GM12878 (cell line): ENCODE measurements around the gene CYB5D1. TPM values are rescaled to one million over a fixed set of nuclear protein-coding genes. Genes with fewer than 3 reads are reported as not detected.

ENCODE experiments used
- ATAC-seq: fragments of 200-7000 bp; cut with Tn5 transposase; 3 replicates; pipeline ENCODE4 v1.9.1; 2020; ENCODE audit warnings: mild to moderate bottlenecking, moderate library complexity
- BruUV-seq: library from RNA; stranded (reverse); fragments of 400-500 nt; replicated peaks from 2 replicates; lab custom pipeline; 2021; lab: Mats Ljungman, UMichigan
- CTCF ChIA-PET: fragments of 300-600 bp; sonication (Branson Sonifier 250); formaldehyde crosslinking; extraction: SDS; loops from one replicate; lab custom pipeline; 2021; ENCODE audit warnings: inconsistent platforms; lab: Yijun Ruan, JAX
- POLR2A ChIA-PET: fragments of 350-600 bp; formaldehyde crosslinking; extraction: SDS; loops from one replicate; lab custom pipeline; 2021; ENCODE audit warnings: inconsistent platforms; lab: Charles Lee
- RAD21 ChIA-PET: fragments of 300-600 bp; sonication (Branson Sonifier 250); formaldehyde crosslinking; loops from one replicate; lab custom pipeline; 2023; ENCODE audit warnings: antibody characterized with exemption; ENCODE audit not compliant: unreplicated experiment; lab: Charles Lee
- SMC1A ChIA-PET: fragments of 300-600 bp; sonication (Branson Sonifier 250); formaldehyde crosslinking; loops from one replicate; lab custom pipeline; 2023; ENCODE audit not compliant: unreplicated experiment, uncharacterized antibody; lab: Charles Lee
- DNase-seq: peaks from one replicate; pipeline ENCODE4 v3.0.0-alpha.2; 2011; ENCODE audit warnings: low read depth, low spot score
- FAIRE-seq: peaks from 3 replicates; lab custom pipeline; 2011; peaks lifted over from hg19 to GRCh38; lab: Jason Lieb, UNC
- H2AFZ ChIP-seq: 2 replicates; pipeline ENCODE4 v1.6.0; 2011; ENCODE audit warnings: low read depth, low read length, control low read depth; ENCODE audit not compliant: control insufficient read depth
- H3K27ac ChIP-seq: 2 replicates; pipeline ENCODE4 v1.5.1; 2011; ENCODE audit warnings: control low read depth; ENCODE audit not compliant: control insufficient read depth, insufficient read depth
- H3K27me3 ChIP-seq, 2 experiments: replicated peaks in 1 of 2; 2 replicates each; pipeline versions ENCODE4 v1.6.0 to v1.6.1; 2011; ENCODE audit warnings: low read length in 1 of 2; ENCODE audit not compliant: control insufficient read depth in 2 of 2, insufficient read depth in 2 of 2
- H3K36me3 ChIP-seq, 2 experiments: 2 replicates each; pipeline ENCODE4 v1.5.1; 2011; ENCODE audit warnings: low read length in 1 of 2; ENCODE audit not compliant: control insufficient read depth in 2 of 2, insufficient read depth in 2 of 2
- H3K4me1 ChIP-seq: 2 replicates; pipeline ENCODE4 v1.6.1; 2011; ENCODE audit warnings: mild to moderate bottlenecking, low read length, moderate library complexity, mixed read lengths; ENCODE audit not compliant: control insufficient read depth, insufficient read depth
- H3K4me2 ChIP-seq: 2 replicates; pipeline ENCODE4 v1.6.0; 2011; ENCODE audit warnings: control low read depth; ENCODE audit not compliant: control insufficient read depth, insufficient read depth
- H3K4me3 ChIP-seq: fragments of 200-600 bp; sonication (generic); 2 replicates; pipeline ENCODE4 v1.5.1; 2016
- H3K79me2 ChIP-seq: 2 replicates; pipeline ENCODE4 v1.6.0; 2011; ENCODE audit warnings: low read length; ENCODE audit not compliant: control insufficient read depth, insufficient read depth
- H3K9ac ChIP-seq: 2 replicates; pipeline ENCODE4 v1.8.0; 2011; ENCODE audit warnings: low read length, control low read depth, mixed read lengths; ENCODE audit not compliant: control insufficient read depth, insufficient read depth
- H3K9me3 ChIP-seq: replicated peaks from 3 replicates; pipeline ENCODE4 v1.5.1; 2011; ENCODE audit warnings: mild to moderate bottlenecking, low read length; ENCODE audit not compliant: control insufficient read depth, insufficient read depth
- H4K20me1 ChIP-seq: 2 replicates; pipeline ENCODE4 v1.6.0; 2011; ENCODE audit not compliant: control insufficient read depth, insufficient read depth
- FOXM1 ChIP-seq: IDR thresholded peaks from 2 replicates; pipeline ENCODE4 v1.6.1; 2012; ENCODE audit warnings: low read depth, mild to moderate bottlenecking, inconsistent platforms, low read length, moderate library complexity
- HCFC1 ChIP-seq: fragments of 150-350 bp; IDR thresholded peaks from 2 replicates; pipeline ENCODE4 v1.6.1; 2014; ENCODE audit warnings: low read length
- LARP7 ChIP-seq: fragments of 450-650 bp; IDR thresholded peaks from 2 replicates; pipeline ENCODE4 v1.6.1; 2017; ENCODE audit warnings: mild to moderate bottlenecking
- SMAD5 ChIP-seq: IDR thresholded peaks from 2 replicates; pipeline ENCODE4 v1.6.1; 2016; ENCODE audit warnings: antibody characterized with exemption, low read depth
- SP1 ChIP-seq: IDR thresholded peaks from one replicate; pipeline ENCODE4 v1.6.1; 2011; ENCODE audit warnings: low read depth, low read length
- TARDBP ChIP-seq: IDR thresholded peaks from 2 replicates; pipeline ENCODE4 v1.6.1; 2016; ENCODE audit warnings: borderline replicate concordance
- ZNF24 ChIP-seq: fragments of 450-650 bp; IDR thresholded peaks from 2 replicates; pipeline ENCODE4 v1.6.1; 2017; ENCODE audit warnings: antibody characterized with exemption, mild to moderate bottlenecking
- whole genome bisulfite sequencing: methylation state at CpG from one replicate; pipeline ENCODE4 v1.1.6; 2016; ENCODE audit warnings: low lambda C conversion rate; ENCODE audit not compliant: insufficient replicate concordance, insufficient coverage; ENCODE audit errors: missing lambda C conversion rate; 5-methylcytosine and 5-hydroxymethylcytosine counted together
- in situ Hi-C: fragments of 300-500 bp; cut with MboI; formaldehyde crosslinking; loops from 9 replicates; pipeline ENCODE4 v1.14.3; 2018; ENCODE audit warnings: mixed read lengths
- intact Hi-C: fragments of 100-400 bp; cut with micrococcal nuclease; formaldehyde crosslinking; loops from one replicate; pipeline ENCODE4 v1.14.2; 2022; ENCODE audit not compliant: unreplicated experiment
- polyA plus RNA-seq, 11 experiments: library from polyadenylated mRNA; depleted of rRNA in 4 of 11; unstranded in 6 of 11; stranded (reverse) in 5 of 11; fragments of >200 nt; fragmentation: Nextera tagmentation in 4 of 11; fragmentation: Illumina TruSeq in 1 of 11; extraction: Ambion mirVana in 4 of 11; extraction: Trizol in 1 of 11; gene quantifications; 1 replicate in 1 of 11; 2 replicates in 10 of 11; pipeline versions ENCODE4 v1.2.1 to v1.2.3, GENCODE V29; 2011 to 2016; ENCODE audit warnings: inconsistent platforms in 2 of 11, missing spikeins in 2 of 11, low read depth in 1 of 11
- total RNA-seq, 4 experiments: library from RNA; depleted of rRNA in 3 of 4; stranded (reverse); fragments of >200 nt in 3 of 4; fragmentation: Illumina TruSeq in 1 of 4; extraction: Trizol in 1 of 4; gene quantifications; 2 replicates each; pipeline versions ENCODE4 v1.2.1 to v1.2.3, GENCODE V29; 2013 to 2021
- TF ChIP-seq, protein P1 (sequence below): fragments of 450-650 bp; IDR thresholded peaks from 2 replicates; pipeline ENCODE4 v1.6.1; 2017; ENCODE audit warnings: low read depth, mild to moderate bottlenecking, moderate library complexity
- TF ChIP-seq, protein P2 (sequence below): IDR thresholded peaks from 2 replicates; pipeline ENCODE4 v1.6.1; 2012; ENCODE audit warnings: low read length, inconsistent platforms
- TF ChIP-seq, protein P3 (sequence below), 3 experiments: IDR thresholded peaks in 2 of 3; conservative IDR thresholded peaks in 1 of 3; 2 replicates each; pipeline ENCODE4 v1.5.1; 2011; ENCODE audit warnings: low read depth in 3 of 3, low read length in 3 of 3, mild to moderate bottlenecking in 3 of 3, control low read depth in 2 of 3, moderate library complexity in 2 of 3, inconsistent platforms in 1 of 3, mixed read lengths in 1 of 3; ENCODE audit not compliant: control insufficient read depth in 2 of 3, insufficient read depth in 1 of 3; ENCODE audit errors: extremely low read depth in 1 of 3

Gene CYB5D1
- total and polyA plus RNA-seq, 10 of the 15 experiments (the other 5 are each of a cell fraction or from before 2014, with no cell fraction given) = 1.6 to 8.7 (median 6.4) TPM

DNA sequence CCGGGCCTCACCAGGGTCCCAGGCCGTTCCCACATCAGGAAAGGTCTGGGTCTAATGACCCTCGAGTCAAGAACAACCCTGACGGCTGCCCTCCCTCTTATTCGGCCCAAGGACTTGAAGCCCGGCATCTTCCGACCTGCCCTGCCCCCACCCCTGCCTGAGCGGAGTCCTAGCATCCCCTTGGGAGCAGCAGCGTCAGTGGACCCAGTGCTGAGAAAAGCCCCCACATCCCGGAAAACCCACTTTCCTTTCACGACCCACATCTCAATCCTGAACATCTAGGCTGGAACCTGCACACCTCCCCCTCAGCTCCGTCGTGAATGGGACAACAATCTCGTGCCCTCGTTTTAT is 2.2 kb upstream of the CYB5D1 start:
- intact Hi-C loops (loop anchor here (2.0 to 5.0 kb wide), 4 partner anchors 13 to 201 kb away; partner anchors contain the start of genes TP53 and WRAP53), in situ Hi-C loops (no loop called here)
- ChIA-PET RAD21 (interaction anchor here (0.6 to 3.1 kb wide), 3 partner anchors 12 to 134 kb away, joined by 3 to 44 read pairs (median 16); partner anchors contain the start of gene KDM6B), POLR2A (interaction anchor here (0.5 to 1.9 kb wide), 3 partner anchors 11 to 82 kb away, joined by 3 to 6 read pairs (median 3); no protein-coding TSS in a partner anchor), SMC1A (interaction anchor here (0.6 to 0.8 kb wide), 2 partner anchors 11 to 16 kb away, joined by 3 read pairs; no protein-coding TSS in a partner anchor), CTCF (interaction anchor here (1.0 to 2.6 kb wide), 6 partner anchors 16 to 202 kb away, joined by 4 to 28 read pairs (median 16); no protein-coding TSS in a partner anchor)
- TF ChIP-seq LARP7 (no peak), HCFC1 (no peak), SMAD5 (no peak), FOXM1 (no peak), TARDBP (no peak), SP1 (no peak), ZNF24 (no peak)
- TF ChIP-seq, protein P1, sequence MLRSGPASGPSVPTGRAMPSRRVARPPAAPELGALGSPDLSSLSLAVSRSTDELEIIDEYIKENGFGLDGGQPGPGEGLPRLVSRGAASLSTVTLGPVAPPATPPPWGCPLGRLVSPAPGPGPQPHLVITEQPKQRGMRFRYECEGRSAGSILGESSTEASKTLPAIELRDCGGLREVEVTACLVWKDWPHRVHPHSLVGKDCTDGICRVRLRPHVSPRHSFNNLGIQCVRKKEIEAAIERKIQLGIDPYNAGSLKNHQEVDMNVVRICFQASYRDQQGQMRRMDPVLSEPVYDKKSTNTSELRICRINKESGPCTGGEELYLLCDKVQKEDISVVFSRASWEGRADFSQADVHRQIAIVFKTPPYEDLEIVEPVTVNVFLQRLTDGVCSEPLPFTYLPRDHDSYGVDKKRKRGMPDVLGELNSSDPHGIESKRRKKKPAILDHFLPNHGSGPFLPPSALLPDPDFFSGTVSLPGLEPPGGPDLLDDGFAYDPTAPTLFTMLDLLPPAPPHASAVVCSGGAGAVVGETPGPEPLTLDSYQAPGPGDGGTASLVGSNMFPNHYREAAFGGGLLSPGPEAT = no peak
- TF ChIP-seq, protein P2, sequence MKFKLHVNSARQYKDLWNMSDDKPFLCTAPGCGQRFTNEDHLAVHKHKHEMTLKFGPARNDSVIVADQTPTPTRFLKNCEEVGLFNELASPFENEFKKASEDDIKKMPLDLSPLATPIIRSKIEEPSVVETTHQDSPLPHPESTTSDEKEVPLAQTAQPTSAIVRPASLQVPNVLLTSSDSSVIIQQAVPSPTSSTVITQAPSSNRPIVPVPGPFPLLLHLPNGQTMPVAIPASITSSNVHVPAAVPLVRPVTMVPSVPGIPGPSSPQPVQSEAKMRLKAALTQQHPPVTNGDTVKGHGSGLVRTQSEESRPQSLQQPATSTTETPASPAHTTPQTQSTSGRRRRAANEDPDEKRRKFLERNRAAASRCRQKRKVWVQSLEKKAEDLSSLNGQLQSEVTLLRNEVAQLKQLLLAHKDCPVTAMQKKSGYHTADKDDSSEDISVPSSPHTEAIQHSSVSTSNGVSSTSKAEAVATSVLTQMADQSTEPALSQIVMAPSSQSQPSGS = no peak
- TF ChIP-seq, protein P3, sequence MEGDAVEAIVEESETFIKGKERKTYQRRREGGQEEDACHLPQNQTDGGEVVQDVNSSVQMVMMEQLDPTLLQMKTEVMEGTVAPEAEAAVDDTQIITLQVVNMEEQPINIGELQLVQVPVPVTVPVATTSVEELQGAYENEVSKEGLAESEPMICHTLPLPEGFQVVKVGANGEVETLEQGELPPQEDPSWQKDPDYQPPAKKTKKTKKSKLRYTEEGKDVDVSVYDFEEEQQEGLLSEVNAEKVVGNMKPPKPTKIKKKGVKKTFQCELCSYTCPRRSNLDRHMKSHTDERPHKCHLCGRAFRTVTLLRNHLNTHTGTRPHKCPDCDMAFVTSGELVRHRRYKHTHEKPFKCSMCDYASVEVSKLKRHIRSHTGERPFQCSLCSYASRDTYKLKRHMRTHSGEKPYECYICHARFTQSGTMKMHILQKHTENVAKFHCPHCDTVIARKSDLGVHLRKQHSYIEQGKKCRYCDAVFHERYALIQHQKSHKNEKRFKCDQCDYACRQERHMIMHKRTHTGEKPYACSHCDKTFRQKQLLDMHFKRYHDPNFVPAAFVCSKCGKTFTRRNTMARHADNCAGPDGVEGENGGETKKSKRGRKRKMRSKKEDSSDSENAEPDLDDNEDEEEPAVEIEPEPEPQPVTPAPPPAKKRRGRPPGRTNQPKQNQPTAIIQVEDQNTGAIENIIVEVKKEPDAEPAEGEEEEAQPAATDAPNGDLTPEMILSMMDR (IDR thresholded peaks at IDR 0.05 in 2 of 3, conservative IDR thresholded peaks at IDR 0.05 in 1 of 3; ENCODE audit: control insufficient read depth in 2 of 3, extremely low read depth in 1 of 3, insufficient read depth in 1 of 3, low read depth in 3 of 3, low read length in 3 of 3) = no peak
- Histone ChIP-seq H3K27ac (no peak overlapping the region; the same call in 1 of the 2 replicates), H4K20me1 (no peaks in the 10 kb centered on the region; the same call in 1 of the 2 replicates), H3K27me3 (no peaks in the 10 kb centered on the region), H3K36me3 (peaks cover 8 to 12% of the 10 kb centered on the region in 2 experiments), H3K4me1 (peaks cover 30% of the 10 kb centered on the region), H3K9ac (peak overlapping the region; percentile 86; the same call in 1 of the 2 replicates), H3K4me3 (peak overlapping the region; percentile 96), H3K4me2 (peak overlapping the region; percentile 92), H2AFZ (no peak overlapping the region), H3K79me2 (peaks cover 17% of the 10 kb centered on the region), H3K9me3 (no peaks in the 10 kb centered on the region)
- no peak for ATAC-seq
- no peak for DNase-seq
- WGBS = 37% methylated on average over 15 of the region's 15 CpGs
- no TSS peak for BruUV-seq
- no peak for FAIRE-seq
